ENCODE results near the gene ARHGAP6.

DNA sequence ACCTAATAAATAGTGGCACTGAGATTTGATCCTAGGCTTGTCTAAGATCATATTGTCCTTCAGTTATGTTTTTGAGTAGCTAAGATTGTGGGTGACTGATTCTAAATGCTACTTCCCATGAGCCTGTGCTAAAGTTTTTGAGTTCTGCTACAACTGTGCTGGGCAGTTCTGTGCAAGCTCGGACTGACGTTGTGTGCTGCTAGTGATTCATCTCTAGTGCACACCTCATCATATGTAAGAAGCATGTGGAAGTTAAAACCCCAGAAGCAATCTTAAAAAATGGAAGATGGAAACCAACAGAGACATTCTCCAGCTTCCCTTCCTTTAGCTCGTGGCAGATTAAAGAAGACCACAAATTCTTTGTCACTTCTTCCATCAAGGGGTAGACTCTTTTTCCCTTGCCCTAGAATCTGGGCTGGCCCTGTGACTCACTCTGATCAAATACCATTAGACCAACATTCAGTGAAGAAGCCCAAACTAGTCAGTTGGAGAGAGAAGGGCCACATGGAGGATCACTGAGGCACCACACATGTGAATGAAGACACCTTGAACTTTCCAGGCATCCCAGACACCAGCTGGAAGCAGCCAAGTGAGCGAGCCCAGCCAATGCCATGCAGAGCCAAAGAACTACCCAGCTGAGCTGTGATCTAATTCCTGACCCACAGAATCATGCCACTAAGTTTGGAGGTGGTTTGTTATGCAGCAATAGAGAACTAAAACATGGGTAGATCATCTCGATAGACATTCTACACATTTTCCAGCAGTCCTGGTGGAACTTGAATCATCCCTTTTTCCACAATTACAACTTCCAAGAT lies 16.8 kb downstream of the ARHGAP6 start:
- TF ChIP-seq FOS (IDR thresholded peaks at IDR 0.05; ENCODE audit: low read depth, low read length): no peak
- no peak for TF ChIP-seq RCOR1 (IDR thresholded peaks at IDR 0.05; ENCODE audit: insufficient replicate concordance, low read length)
- TF ChIP-seq, protein P1, sequence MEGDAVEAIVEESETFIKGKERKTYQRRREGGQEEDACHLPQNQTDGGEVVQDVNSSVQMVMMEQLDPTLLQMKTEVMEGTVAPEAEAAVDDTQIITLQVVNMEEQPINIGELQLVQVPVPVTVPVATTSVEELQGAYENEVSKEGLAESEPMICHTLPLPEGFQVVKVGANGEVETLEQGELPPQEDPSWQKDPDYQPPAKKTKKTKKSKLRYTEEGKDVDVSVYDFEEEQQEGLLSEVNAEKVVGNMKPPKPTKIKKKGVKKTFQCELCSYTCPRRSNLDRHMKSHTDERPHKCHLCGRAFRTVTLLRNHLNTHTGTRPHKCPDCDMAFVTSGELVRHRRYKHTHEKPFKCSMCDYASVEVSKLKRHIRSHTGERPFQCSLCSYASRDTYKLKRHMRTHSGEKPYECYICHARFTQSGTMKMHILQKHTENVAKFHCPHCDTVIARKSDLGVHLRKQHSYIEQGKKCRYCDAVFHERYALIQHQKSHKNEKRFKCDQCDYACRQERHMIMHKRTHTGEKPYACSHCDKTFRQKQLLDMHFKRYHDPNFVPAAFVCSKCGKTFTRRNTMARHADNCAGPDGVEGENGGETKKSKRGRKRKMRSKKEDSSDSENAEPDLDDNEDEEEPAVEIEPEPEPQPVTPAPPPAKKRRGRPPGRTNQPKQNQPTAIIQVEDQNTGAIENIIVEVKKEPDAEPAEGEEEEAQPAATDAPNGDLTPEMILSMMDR (conservative IDR thresholded peaks at IDR 0.05; ENCODE audit: low read depth, low read length): no peak
- no peak for TF ChIP-seq MAZ (IDR thresholded peaks at IDR 0.05; ENCODE audit: borderline replicate concordance, low read depth, low read length)
- TF ChIP-seq POLR2A (IDR thresholded peaks at IDR 0.05; ENCODE audit: low read depth, low read length): no peak
- TF ChIP-seq, protein P2, sequence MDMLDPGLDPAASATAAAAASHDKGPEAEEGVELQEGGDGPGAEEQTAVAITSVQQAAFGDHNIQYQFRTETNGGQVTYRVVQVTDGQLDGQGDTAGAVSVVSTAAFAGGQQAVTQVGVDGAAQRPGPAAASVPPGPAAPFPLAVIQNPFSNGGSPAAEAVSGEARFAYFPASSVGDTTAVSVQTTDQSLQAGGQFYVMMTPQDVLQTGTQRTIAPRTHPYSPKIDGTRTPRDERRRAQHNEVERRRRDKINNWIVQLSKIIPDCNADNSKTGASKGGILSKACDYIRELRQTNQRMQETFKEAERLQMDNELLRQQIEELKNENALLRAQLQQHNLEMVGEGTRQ (IDR thresholded peaks at IDR 0.05; ENCODE audit: low read depth, low read length): no peak
- no peak for TF ChIP-seq NFE2L2 (IDR thresholded peaks at IDR 0.05; ENCODE audit: low read depth, low read length)
- TF ChIP-seq BHLHE40 (IDR thresholded peaks at IDR 0.05; ENCODE audit: low read depth, low read length): no peak
- TF ChIP-seq CEBPB (IDR thresholded peaks at IDR 0.05; ENCODE audit: low read depth, low read length): no peak
